GM10847 (cell line): ENCODE measurements around the gene BBX.

Source experiments
- POLR2A ChIP-seq: IDR thresholded peaks from 2 replicates; pipeline ENCODE4 v1.6.1; 2011; ENCODE audit not compliant: insufficient read length; ENCODE audit errors: extremely low read depth

BBX gene

GRCh38 chr3:107769882-107770281 lies 247.1 kb downstream of the BBX start:
- no peak for TF ChIP-seq POLR2A

GRCh38 chr3:107772016-107772415 lies 249.3 kb downstream of the BBX start:
- TF ChIP-seq POLR2A, result no peak

GRCh38 chr3:107775974-107776373 lies 253.2 kb downstream of the BBX start:
- no peak for TF ChIP-seq POLR2A

GRCh38 chr3:107781253-107781652 lies 258.5 kb downstream of the BBX start:
- no peak for TF ChIP-seq POLR2A

- no peak for TF ChIP-seq POLR2A
Measured at GRCh38 chr3:107782054-107782453, 259.3 kb downstream of the BBX start.

- TF ChIP-seq POLR2A, result no peak
Measured at GRCh38 chr3:107790612-107791011, 267.9 kb downstream of the BBX start.

- TF ChIP-seq POLR2A, result no peak
Measured at GRCh38 chr3:107791027-107791426, 268.3 kb downstream of the BBX start.

- no peak for TF ChIP-seq POLR2A
Measured at GRCh38 chr3:107791450-107791849, 268.7 kb downstream of the BBX start.

GRCh38 chr3:107794664-107795443 lies 272.1 kb downstream of the BBX start:
- TF ChIP-seq POLR2A, result no peak

- no peak for TF ChIP-seq POLR2A
Measured at GRCh38 chr3:107795514-107796094, 272.8 kb downstream of the BBX start.

- TF ChIP-seq POLR2A, result no peak
Measured at GRCh38 chr3:107796791-107797190, 274.0 kb downstream of the BBX start.

GRCh38 chr3:107797586-107797985 lies 274.8 kb downstream of the BBX start:
- TF ChIP-seq POLR2A, result no peak

GRCh38 chr3:107798381-107798780 lies 275.6 kb downstream of the BBX start:
- no peak for TF ChIP-seq POLR2A

- no peak for TF ChIP-seq POLR2A
Measured at GRCh38 chr3:107800710-107801109, 277.9 kb downstream of the BBX start.

- TF ChIP-seq POLR2A, result no peak
Measured at GRCh38 chr3:107803170-107803569, 280.4 kb downstream of the BBX start.

GRCh38 chr3:107806021-107806420 lies 283.3 kb downstream of the BBX start:
- no peak for TF ChIP-seq POLR2A

GRCh38 chr3:107806536-107806935 lies 283.8 kb downstream of the BBX start:
- TF ChIP-seq POLR2A, result no peak
